GM18867 (cell line): ENCODE data around the gene NET1.
"Not testable (repeated sequence)": the region's sequence is repeated elsewhere in the genome, so short reads cannot be mapped to it uniquely, and the experiment has no call there.

Experiments used
- ATAC-seq: cut with Tn5 transposase; IDR thresholded peaks from one replicate; pipeline ENCODE4 v1.9.1; 2021; ENCODE audit warnings: mild to moderate bottlenecking, moderate library complexity; ENCODE audit not compliant: unreplicated experiment

Gene NET1

DNA sequence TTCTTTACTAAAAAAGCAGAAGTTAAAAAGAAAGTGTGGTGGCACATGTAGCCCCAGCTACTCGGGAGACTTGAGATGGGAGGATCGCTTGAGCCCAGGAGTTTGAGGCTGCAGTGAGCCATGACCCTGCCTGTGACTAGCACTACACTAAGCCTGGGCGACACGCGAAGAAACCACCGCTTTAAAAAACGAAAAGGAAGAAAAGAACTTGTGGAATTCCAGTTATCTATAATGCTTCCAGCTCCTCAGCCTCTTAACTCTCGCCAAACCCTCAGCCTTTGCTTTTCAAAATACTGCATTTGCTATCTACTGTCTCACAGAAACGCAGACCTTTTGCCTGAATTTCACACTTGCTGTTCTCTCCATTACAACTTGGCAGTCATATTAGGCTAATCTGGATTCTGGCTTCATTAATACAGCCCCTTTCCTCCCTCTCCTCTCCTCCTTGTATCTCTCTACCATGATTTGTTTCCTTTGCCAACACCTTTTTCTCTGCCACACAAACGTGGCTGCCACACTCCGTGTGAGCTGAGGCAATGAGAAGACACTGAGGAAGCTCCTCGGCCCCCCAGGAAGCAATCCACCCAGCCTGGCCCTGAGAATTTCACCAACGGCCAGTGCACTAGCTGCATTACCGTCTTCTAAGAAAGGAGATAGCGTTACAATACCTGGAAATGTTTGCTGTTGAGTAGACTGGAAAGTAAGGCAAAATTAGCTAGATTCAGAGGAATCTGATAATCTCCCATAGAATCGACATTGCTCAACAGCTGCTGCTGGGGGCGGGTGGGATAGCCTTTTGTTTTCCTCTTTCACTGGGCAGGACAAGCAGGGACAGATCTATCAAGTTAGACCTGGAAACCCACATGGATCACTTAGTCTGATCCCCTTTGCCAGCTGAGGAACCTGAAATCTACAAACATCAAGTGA lies 49.8 kb downstream of the NET1 start:
- ATAC-seq: no peak

DNA sequence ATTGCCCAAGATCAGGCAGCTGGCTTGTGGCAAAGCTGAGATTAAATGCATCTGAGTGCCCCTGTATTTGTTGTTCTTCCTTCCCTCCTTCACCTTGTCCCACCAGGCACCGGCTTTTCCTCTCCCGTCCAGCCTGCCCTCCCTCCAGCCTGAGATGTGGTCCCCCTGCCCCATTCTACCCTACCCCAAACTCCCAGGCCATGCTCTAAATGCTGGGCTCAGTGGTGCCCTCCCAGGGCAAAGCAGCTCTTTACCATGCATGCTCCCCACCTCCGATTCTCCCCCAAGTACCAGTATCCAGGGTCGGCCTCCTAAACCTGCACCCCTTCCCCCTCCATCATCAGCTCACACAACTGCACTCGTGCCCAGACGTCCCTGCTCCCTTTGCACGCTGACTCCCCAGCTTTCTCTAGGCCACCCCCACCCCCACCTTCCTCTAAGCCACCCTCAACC lies 50.5 kb downstream of the NET1 start:
- ATAC-seq: no peak

DNA sequence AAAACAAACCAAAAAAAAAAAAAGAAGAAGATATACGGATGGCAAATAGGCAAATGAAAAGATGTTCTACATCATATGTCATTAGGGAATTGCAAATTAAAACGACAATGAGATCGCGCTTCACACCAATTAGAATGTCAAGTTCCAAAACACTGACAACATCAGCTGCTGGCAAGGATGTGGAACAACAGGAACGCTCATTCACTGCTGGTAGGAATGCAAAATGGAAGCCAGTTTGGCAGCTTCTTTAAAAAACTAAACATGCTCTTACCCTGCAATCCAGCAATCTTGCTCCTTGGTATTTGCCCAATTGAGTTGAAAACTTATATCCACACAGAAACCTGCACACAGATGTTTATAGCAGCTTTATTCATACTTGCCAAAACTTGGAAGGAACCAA lies 52.2 kb downstream of the NET1 start:
- ATAC-seq: no peak

DNA sequence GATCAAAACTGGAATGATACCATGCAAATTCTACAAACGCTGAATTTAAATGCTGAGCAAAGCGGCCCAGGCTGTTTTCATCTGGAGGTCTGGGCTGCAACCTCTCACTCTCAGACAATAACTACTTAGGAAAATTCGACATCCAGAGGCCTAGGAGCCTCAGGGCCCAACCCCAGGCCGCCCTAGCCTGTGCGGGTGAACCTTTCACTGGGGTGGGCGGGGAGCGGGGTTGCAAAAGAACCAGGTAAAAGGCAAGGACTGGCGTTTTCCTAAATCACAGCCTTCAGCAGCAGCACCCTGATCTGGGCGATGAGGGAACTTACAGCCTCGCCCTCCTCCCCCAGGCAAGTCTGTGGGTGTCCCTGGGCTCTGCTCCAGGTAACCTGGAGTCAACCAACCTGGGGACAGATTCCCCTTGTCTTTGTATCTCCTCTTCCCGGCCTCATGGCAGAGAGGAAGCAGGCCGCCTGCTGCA lies 53.7 kb downstream of the NET1 start:
- ATAC-seq: no peak

DNA sequence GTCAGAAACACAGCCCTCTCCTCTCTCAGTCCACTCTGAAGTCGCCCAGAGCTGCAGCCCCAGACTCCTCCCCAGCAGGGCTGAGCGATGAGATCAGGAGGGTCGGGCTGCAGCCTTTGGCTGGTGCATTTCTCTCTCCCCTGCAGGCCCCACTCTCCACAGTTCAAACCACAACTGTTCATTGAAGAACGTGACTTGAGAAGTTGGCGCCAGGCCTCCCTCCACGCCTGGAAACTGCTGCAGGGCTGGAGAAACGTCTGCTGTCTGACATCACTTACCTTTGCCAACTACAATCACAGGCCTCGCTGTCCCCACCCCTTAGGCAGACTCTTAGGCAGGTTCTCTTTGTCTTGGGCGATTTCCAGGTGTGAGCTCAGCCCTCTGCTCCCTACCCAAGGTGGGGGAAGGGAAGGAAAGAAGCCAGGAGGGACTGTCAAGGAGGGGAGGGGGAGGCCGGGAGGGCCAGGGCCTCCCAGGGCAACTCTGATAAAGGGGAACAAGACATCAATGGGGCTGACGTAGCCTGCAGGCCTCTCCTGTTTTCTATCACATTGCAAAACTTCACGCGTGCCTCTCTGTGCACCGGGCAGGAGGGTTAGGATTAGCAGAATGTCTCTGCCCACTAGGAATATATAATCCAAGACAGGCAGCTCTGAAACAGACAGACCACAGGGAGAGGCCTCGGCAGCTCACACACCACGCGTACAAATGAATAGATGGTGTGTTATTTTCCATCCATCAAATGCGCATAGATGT lies 54.3 kb downstream of the NET1 start:
- ATAC-seq: no peak

DNA sequence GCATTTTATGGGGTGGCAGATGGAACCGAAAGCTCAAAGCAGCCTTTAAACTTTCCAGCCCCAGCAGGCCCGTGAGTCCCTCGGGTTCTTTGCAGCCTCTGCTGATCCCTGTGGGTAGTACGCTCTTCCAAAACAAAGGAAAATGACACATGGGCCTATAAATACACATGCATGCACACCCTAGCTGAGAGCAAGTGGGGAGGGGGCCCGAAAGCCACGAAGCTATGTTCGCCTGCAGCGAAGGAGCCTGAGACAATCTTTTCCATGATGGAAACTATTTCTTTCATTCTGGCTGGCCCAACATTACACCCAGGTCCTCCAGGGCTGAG lies 54.8 kb downstream of the NET1 start:
- ATAC-seq: no peak

DNA sequence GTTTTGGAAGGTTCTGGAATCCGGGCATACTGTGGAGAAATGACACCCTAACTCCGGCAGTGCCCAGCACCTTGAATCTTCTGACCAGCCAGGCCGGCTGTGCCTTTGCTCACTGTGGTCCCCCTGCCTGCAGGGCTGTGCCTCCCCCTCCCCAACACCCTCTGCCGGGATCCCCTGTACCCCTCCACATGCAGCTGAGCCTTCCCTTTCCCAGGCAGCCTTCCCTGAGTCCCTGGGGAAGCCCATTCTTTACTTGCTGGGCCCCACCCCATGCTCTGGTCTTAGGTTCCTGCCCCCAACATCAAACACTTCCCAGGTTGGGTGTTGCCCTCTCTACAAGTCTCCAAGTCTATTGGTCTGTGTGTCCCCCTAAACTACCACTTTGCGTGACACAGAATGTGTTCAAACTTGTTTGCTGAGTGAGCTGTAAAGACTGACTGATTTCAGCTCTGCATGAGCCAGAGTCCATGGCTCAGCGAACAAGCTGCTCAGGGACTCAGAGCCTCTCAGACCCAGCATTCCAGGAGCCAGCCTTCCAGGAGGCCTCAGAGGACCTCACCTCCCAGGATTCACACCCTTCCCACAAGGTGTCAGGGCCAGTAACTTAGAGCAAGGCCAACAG lies 55.4 kb downstream of the NET1 start:
- no peak for ATAC-seq

DNA sequence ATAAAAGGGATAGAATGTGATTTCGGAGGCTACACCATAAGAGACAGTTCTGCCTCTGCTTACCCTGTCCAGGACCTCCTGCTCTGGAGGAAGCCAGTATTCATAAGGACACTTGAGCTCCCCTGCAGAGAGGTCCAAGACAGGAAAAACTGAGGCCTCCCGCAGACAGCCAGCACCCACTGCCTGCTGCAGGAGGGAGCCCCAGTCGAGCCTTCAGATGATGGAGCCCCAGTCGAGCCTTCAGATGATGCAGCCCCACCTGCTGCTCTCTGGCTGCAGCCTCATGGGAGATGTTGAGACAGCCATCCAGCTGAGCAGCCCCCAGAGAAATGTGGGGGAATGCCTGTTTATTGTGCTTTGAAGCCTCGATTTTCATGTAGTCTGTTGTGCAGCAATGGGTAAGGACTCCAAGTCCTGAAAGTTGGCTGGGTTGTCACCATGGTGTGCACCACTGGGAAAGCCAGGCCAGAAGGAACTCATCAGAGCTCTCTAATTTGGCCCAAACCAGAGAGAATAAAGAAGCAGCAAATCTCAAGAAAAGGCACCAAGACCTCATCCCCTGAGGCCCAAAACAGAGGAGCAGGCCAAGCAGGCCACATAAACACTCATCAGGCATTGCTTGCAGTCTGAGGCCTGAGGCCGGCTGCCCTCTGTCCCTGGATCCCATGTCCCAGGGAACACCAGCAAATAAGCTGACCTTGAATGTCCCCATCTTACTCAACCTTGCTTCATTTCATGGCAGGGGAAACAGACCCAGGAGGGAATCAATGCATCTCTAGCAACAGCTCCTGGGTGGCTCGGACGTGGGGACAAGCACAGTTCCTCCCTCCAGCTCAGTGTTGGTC lies 56.1 kb downstream of the NET1 start:
- no peak for ATAC-seq

DNA sequence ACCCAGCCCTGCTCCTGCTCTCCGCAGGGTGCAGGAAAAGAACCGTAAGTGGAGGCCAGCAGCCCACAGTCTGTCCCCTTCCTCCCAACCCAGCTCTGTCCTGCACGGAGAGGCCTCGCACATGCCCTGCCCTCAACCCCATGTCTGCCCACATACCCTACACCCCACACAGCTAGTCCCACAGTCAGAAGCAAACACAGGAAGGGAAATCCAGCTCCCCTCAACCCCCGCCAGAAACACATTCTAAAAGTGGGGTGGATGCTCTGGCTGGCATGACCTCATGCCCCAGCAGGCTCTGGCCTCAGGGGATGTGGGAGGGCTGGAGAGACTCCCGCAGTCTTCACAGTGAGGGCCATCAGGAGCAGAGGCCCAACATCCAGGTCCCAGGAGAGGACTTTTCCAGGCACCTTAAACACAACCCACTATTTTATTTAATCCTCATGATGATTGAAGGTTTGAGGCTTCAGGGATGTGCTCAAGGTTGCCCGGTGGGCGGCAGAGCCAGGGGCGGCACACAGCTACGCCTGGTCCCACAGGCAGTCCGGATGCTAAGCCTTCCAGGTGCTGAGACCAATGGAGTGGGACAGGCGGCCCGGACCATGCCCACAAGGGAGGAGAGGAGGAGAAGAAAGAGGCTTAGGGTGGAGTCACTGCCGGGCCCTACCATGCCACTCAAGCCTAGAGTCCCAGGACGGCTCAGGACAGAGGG lies 57.1 kb downstream of the NET1 start:
- ATAC-seq: no peak

DNA sequence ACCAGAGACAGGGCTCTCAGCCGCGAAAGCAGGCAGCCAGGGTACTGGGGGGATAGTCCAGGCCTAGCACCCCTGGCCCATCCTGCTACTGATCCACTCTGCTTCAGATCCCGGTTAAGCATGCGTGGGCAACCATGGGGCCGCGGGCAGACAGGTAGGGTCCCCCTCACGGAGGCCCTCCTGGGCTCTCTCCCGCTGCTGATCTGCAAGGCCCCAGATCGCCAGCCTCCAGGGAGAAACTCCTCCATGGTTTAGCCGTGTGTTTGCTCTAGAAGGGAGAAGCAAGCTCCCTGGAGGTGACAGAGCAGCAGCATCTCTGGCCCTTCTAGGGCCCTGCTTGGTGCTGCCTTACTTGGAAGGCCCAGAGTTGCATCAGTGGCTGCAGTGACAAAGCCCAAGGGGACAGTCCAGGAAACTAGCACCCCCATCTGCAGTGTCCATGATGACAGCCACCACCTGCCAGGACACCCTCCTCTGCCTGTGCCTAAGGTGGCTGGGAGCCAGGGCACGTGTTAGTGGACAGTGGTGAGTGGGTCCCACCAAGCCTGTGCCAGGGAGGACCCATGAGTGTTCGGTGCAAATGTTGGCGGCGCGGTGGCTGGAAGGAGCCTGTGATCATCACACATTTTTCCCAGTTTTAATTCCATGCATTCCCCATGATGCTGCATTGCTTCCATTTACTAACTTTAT lies 57.9 kb downstream of the NET1 start:
- no peak for ATAC-seq

DNA sequence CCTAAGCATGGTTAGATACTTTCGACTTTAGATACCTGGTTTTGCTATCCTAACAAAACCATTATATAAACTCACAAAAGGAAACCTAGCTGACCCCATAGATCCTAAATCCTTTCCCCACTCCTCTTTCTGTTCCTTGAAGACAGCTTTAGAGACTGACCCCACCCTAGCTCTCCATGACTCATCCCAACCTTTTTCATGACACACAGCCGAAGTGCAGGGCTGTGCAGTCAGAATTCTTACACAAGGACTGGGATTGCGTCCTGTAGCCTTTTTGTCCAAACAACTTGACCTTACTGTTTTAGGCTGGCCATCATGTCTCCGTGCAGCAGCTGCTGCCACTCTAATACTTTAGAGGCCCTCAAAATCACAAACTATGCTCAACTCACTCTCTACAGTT lies 62.3 kb downstream of the NET1 start:
- ATAC-seq: not testable (repeated sequence)

DNA sequence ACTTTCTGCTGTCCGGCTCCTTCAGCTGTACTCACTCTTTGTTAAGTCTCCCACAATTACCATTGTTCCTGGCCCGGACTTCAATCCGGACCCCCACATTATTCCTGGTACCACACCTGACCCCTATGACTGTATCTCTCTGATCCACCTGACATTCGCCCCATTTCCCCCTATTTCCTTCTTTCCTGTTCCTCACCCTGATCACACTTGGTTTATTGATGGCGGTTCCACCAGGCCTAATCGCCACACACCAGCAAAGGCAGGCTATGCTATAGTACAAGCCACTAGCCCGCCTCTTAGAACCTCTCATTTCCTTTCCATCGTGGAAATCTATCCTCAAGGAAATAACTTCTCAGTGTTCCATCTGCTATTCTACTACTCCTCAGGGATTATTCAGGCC lies 62.7 kb downstream of the NET1 start:
- ATAC-seq: not testable (repeated sequence)

DNA sequence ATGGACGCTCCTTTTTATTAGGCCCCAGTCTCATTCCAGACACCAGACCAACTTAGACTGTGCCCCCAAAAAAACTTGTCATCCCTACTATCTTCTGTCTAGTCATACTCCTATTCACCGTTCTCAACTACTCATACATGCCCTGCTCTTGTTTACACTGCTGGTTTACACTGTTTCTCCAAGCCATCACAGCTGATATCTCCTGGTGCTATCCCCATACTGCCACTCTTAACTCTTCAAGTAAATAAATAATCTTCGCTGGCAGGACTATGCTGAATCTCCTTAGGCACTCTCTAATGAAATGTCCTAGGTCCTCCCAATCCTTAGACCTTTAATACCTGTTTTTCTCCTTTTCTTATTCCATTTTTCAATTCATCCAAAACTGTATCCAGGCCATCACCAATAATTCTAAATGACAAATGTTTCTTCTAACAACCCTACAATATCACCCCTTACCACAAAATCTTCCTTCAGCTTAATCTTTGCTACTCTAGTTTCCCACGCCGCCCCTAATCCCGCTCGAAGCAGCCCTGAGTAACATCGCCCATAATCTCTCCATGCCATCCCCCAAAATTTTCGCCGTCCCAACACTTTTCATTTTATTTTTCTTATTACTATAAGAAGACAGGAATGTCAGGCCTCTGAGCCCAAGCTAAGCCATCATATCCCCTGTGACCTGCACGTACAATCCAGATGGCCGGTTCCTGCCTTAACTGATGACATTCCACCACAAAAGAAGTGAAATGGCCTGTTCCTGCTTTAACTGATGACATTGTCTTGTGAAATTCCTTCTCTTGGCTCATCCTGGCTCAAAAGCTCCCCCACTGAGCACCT lies 63.8 kb downstream of the NET1 start:
- ATAC-seq: not testable (repeated sequence)

DNA sequence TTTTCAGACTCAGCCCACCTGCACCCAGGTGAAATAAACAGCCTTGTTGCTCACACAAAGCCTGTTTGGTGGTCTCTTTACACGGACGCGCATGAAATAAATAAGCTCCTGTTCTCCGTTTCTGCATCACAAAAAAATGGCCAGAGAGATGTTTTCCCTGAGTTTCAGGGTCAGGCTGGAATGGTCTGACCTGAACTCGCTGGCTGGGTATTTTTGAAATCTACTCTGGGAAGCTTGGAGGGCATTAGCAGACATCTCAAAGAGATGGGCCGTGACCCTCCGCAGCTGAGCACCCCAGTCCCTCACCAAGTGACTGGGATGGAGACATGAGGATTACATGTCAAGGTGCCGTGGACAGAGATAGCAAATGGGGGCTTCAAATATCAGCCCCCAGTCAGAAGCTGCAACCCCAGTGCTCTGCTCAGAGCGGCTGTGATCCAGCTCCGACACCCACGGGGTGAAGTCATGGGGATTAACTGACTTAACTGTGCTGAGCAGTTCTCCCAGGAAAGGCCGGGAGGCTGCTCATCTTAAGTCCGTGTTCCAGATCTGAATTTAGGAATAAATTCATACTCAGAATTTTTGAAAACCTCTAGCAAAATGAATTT lies 64.7 kb downstream of the NET1 start:
- no peak for ATAC-seq

DNA sequence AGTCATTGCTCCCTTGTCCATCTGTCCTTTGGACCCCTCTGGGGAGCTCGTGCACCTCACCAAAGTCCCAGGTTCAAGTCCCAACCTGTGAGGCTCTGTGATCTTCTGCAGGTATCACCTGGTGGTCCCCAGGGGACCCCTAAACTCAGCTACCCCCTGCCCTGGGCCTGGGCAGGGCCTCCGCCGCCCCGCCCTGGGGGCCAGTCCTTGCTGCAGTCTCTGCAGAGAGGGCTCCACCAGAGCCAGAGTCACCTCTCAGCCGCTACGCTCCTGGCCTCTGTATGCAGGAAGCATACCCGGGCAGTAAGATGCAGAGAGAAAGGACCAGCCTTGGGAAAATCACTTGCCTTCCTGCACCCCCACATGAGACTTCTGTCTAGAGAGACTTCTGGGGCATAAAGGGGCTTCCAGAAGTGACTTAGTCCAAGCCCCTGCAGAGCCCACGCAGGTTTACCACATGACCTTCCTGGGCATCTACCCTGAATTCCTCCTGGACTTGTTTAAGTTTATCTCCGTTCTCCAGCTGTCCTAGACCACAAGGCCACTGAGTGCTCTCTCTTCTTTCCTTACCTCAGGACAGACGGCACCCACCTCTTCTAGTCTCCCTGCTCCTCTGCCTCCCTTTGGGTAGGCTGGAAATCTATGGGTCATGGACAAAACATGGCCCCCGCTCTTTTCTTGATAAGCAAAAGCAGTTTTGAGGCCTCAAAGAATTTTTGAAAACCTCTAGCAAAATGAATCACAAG lies 65.8 kb downstream of the NET1 start:
- ATAC-seq: no peak

DNA sequence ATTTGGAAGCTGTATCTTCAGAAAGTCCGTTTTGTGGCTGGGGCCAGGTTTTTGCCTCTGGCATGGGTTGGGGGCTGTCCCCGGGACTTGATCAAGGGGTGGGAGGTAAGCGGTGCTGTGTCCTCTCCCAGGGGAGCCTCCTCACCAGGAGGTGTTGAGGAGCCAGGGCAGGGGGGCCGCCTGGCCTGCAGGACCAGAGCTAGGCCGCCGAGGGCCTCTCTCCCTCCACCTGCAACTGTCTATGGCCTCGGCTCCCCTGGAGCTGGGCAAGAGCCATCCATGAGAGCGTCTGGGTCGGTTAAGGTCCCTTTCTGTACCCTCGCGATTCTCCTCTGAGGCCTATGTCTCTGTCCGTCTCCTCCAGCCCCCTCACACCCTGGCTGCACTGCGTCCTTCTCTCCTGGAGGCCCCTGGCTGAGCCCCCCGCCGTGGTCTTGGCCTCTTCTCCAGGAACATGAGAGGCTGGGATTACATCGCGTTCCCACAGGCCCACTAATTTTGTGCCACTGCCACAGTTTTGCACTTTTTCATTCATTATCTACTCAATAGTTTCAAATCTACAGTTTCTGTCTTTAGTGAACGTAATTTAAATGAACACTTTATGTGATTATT lies 66.4 kb downstream of the NET1 start:
- ATAC-seq: no peak
